IPS DF 6.9 (cell line): ENCODE results near the gene ACAA2.

Experiments used
- DNase-seq: peaks from one replicate; pipeline ENCODE4 v3.0.0-alpha.2; 2013; ENCODE audit warnings: low read depth, low spot score
- H3K27ac ChIP-seq: one replicate; pipeline ENCODE4 v1.5.1; 2013; ENCODE audit warnings: low read length, control low read depth
- H3K27me3 ChIP-seq: 2 replicates; pipeline ENCODE4 v1.6.1; 2013; ENCODE audit warnings: mild to moderate bottlenecking, low read length; ENCODE audit not compliant: control insufficient read depth, insufficient read depth
- H3K36me3 ChIP-seq: 2 replicates; pipeline ENCODE4 v1.6.1; 2013; ENCODE audit warnings: low read length; ENCODE audit not compliant: control insufficient read depth, insufficient read depth
- H3K4me1 ChIP-seq: 2 replicates; pipeline ENCODE4 v1.6.1; 2013; ENCODE audit warnings: low read length; ENCODE audit not compliant: control insufficient read depth, insufficient read depth
- H3K4me3 ChIP-seq: 2 replicates; pipeline ENCODE4 v1.5.1; 2013; ENCODE audit warnings: mild to moderate bottlenecking, low read length
- H3K9me3 ChIP-seq: 2 replicates; pipeline ENCODE4 v1.6.1; 2013; ENCODE audit warnings: low read length, inconsistent platforms; ENCODE audit not compliant: control insufficient read depth, insufficient read depth
- WGBS: extraction: QIAGEN DNeasy Blood & Tissue Kit; methylation state at CpG from one replicate; pipeline ENCODE4 v1.1.7; 2013; ENCODE audit warnings: mixed read lengths, missing lambda C conversion rate; ENCODE audit not compliant: insufficient read length, insufficient coverage; 5-methylcytosine and 5-hydroxymethylcytosine counted together

Gene ACAA2

GRCh38 chr18:49835405-49835804, 22.1 kb upstream of the ACAA2 start:
- WGBS: no CpG with 5 or more reads among the region's 2 CpGs
- no peaks in the 10 kb centered on the region for H3K36me3 ChIP-seq

GRCh38 chr18:49834258-49834657, 20.9 kb upstream of the ACAA2 start:
- Histone ChIP-seq H3K4me1 (no peaks in the 10 kb centered on the region), H3K9me3 (no peaks in the 10 kb centered on the region), H3K4me3 (no peak overlapping the region), H3K27ac (no peak overlapping the region), H3K36me3 (no peaks in the 10 kb centered on the region), H3K27me3 (no peaks in the 10 kb centered on the region)
- WGBS: no CpG with 5 or more reads among the region's 3 CpGs
- DNase-seq: no peak

More at GRCh38 chr18:49835405-49835804, 22.1 kb upstream of the ACAA2 start:
- Histone ChIP-seq H3K4me1 (no peaks in the 10 kb centered on the region), H3K27ac (no peak overlapping the region), H3K9me3 (no peaks in the 10 kb centered on the region), H3K4me3 (no peak overlapping the region), H3K27me3 (no peaks in the 10 kb centered on the region)
- no peak for DNase-seq

GRCh38 chr18:49833814-49834213, 20.5 kb upstream of the ACAA2 start:
- H3K36me3 ChIP-seq: no peaks in the 10 kb centered on the region
- no peaks in the 10 kb centered on the region for H3K4me1 ChIP-seq
- no peaks in the 10 kb centered on the region for H3K27me3 ChIP-seq
- DNase-seq: no peak
- WGBS: no CpG with 5 or more reads among the region's 4 CpGs
- H3K4me3 ChIP-seq: no peak overlapping the region
- no peaks in the 10 kb centered on the region for H3K9me3 ChIP-seq
- H3K27ac ChIP-seq: no peak overlapping the region

- H3K4me1 ChIP-seq: no peaks in the 10 kb centered on the region
- no peak for DNase-seq
- no peak overlapping the region for H3K4me3 ChIP-seq
- H3K9me3 ChIP-seq: 0 out of 2 replicates have a peak, but pooled peaks cover 2% of the 10 kb centered on the region
- no peaks in the 10 kb centered on the region for H3K27me3 ChIP-seq
- H3K27ac ChIP-seq: no peak overlapping the region
- WGBS: no CpG with 5 or more reads among the region's 2 CpGs
- H3K36me3 ChIP-seq: no peaks in the 10 kb centered on the region
Measured at GRCh38 chr18:49832221-49832647, 18.9 kb upstream of the ACAA2 start.

- Histone ChIP-seq H3K4me1 (no peaks in the 10 kb centered on the region), H3K27ac (no peak overlapping the region), H3K36me3 (no peaks in the 10 kb centered on the region), H3K9me3 (0 out of 2 replicates have a peak, but pooled peaks cover 2% of the 10 kb centered on the region), H3K27me3 (no peaks in the 10 kb centered on the region), H3K4me3 (no peak overlapping the region)
- no peak for DNase-seq
- WGBS: no CpG with 5 or more reads among the region's 1 CpG
Measured at GRCh38 chr18:49827996-49828395, 14.7 kb upstream of the ACAA2 start.

GRCh38 chr18:49819823-49820671, 6.7 kb upstream of the ACAA2 start:
- DNase-seq: no peak

GRCh38 chr18:49819071-49819662, 5.8 kb upstream of the ACAA2 start:
- no CpG with 5 or more reads among the region's 5 CpGs for WGBS
- H3K27ac ChIP-seq: no peak overlapping the region
- H3K27me3 ChIP-seq: no peaks in the 10 kb centered on the region
- no peaks in the 10 kb centered on the region; the same call in 1 of the 2 replicates for H3K36me3 ChIP-seq
- no peak overlapping the region for H3K4me3 ChIP-seq
- no peak for DNase-seq
- no peaks in the 10 kb centered on the region for H3K4me1 ChIP-seq
- H3K9me3 ChIP-seq: no peaks in the 10 kb centered on the region

More at GRCh38 chr18:49819823-49820671, 6.7 kb upstream of the ACAA2 start:
- Histone ChIP-seq H3K27me3 (no peaks in the 10 kb centered on the region), H3K9me3 (no peaks in the 10 kb centered on the region), H3K4me1 (no peaks in the 10 kb centered on the region), H3K27ac (no peak overlapping the region), H3K36me3 (no peaks in the 10 kb centered on the region; the same call in 1 of the 2 replicates), H3K4me3 (no peak overlapping the region)
- WGBS: no CpG with 5 or more reads among the region's 5 CpGs

- Histone ChIP-seq H3K9me3 (no peaks in the 10 kb centered on the region), H3K27me3 (no peaks in the 10 kb centered on the region), H3K4me1 (no peaks in the 10 kb centered on the region), H3K4me3 (no peak overlapping the region), H3K27ac (no peak overlapping the region), H3K36me3 (no peaks in the 10 kb centered on the region; the same call in 1 of the 2 replicates)
- no CpG with 5 or more reads among the region's 5 CpGs for WGBS
- DNase-seq: no peak
Measured at GRCh38 chr18:49817947-49818346, 4.6 kb upstream of the ACAA2 start.

GRCh38 chr18:49815927-49816326, 2.6 kb upstream of the ACAA2 start:
- Histone ChIP-seq H3K27me3 (no peaks in the 10 kb centered on the region), H3K36me3 (no peaks in the 10 kb centered on the region; the same call in 1 of the 2 replicates), H3K4me3 (no peak overlapping the region), H3K4me1 (no peaks in the 10 kb centered on the region; the same call in 1 of the 2 replicates), H3K9me3 (no peaks in the 10 kb centered on the region), H3K27ac (no peak overlapping the region)
- DNase-seq: no peak
- no CpG with 5 or more reads among the region's 4 CpGs for WGBS

GRCh38 chr18:49814147-49814499, 790 bp upstream of the ACAA2 start:
- no peaks in the 10 kb centered on the region for H3K27me3 ChIP-seq
- no peaks in the 10 kb centered on the region; the same call in 1 of the 2 replicates for H3K36me3 ChIP-seq
- H3K9me3 ChIP-seq: no peaks in the 10 kb centered on the region
- H3K27ac ChIP-seq: no peak overlapping the region
- no CpG with 5 or more reads among the region's 24 CpGs for WGBS
- H3K4me1 ChIP-seq: no peaks in the 10 kb centered on the region; the same call in 1 of the 2 replicates
- H3K4me3 ChIP-seq: peak overlapping the region; percentile 81; the same call in 1 of the 2 replicates
- DNase-seq: no peak
